Liver (tissue), 9 donors: ENCODE measurements around the gene ELF4. TPM values are rescaled to one million over a fixed set of nuclear protein-coding genes. Genes with fewer than 3 reads are reported as not detected.

ENCODE experiments used
- DNase-seq: peaks from one replicate; pipeline ENCODE4 v3.0.0-alpha.2; 2017; ENCODE audit warnings: low spot score
- H3K27ac ChIP-seq, 2 donors: one replicate each; pipeline ENCODE4 v1.7.0; 2013; ENCODE audit warnings: inconsistent platforms in 2 of 2, low read length in 2 of 2, control low read depth in 1 of 2, low read depth in 1 of 2, mild to moderate bottlenecking in 1 of 2
- H3K27me3 ChIP-seq, 4 donors: one replicate each; pipeline versions ENCODE4 v1.6.1 to v1.7.0; 2013; ENCODE audit warnings: low read length in 3 of 4, inconsistent platforms in 1 of 4, mild to moderate bottlenecking in 1 of 4, moderate library complexity in 1 of 4; ENCODE audit not compliant: control insufficient read depth in 4 of 4, insufficient read depth in 4 of 4
- H3K36me3 ChIP-seq, 4 donors: one replicate each; pipeline versions ENCODE4 v1.6.1 to v1.7.0; 2013; ENCODE audit warnings: low read length in 3 of 4, mild to moderate bottlenecking in 3 of 4, low read depth in 1 of 4, moderate library complexity in 1 of 4; ENCODE audit not compliant: control insufficient read depth in 4 of 4, insufficient read depth in 3 of 4
- H3K4me1 ChIP-seq, 4 donors: one replicate each; pipeline versions ENCODE4 v1.6.1 to v1.7.0; 2013; ENCODE audit warnings: low read length in 3 of 4, mild to moderate bottlenecking in 3 of 4, moderate library complexity in 1 of 4; ENCODE audit not compliant: control insufficient read depth in 4 of 4, insufficient read depth in 4 of 4
- H3K4me3 ChIP-seq, 3 donors: one replicate each; pipeline versions ENCODE4 v1.6.1 to v1.7.0; 2013; ENCODE audit warnings: low read length in 3 of 3, control low read depth in 1 of 3, low read depth in 1 of 3, mild to moderate bottlenecking in 1 of 3
- H3K9ac ChIP-seq, 2 donors: one replicate each; pipeline ENCODE4 v1.7.0; 2013; ENCODE audit warnings: low read length in 2 of 2, mild to moderate bottlenecking in 2 of 2, moderate library complexity in 2 of 2, control low read depth in 1 of 2, low read depth in 1 of 2
- H3K9me3 ChIP-seq, 4 donors: one replicate each; pipeline versions ENCODE4 v1.6.1 to v1.7.0; 2013; ENCODE audit warnings: low read length in 3 of 4; ENCODE audit not compliant: control insufficient read depth in 4 of 4
- EGR1 ChIP-seq, 2 donors: IDR thresholded peaks; 2 replicates each; pipeline ENCODE4 v1.6.1; 2016 to 2018; ENCODE audit warnings: antibody characterized with exemption in 2 of 2, low read depth in 2 of 2
- FOXA1 ChIP-seq: IDR thresholded peaks from 2 replicates; pipeline ENCODE4 v1.6.1; 2016; ENCODE audit warnings: antibody characterized with exemption
- FOXA2 ChIP-seq: IDR thresholded peaks from 2 replicates; pipeline ENCODE4 v1.6.1; 2016; ENCODE audit warnings: antibody characterized with exemption
- GABPA ChIP-seq, 2 donors: IDR thresholded peaks in 1 of 2; conservative IDR thresholded peaks in 1 of 2; 2 replicates each; pipeline ENCODE4 v1.6.1; 2016; ENCODE audit warnings: antibody characterized with exemption in 2 of 2, mild to moderate bottlenecking in 1 of 2, moderate library complexity in 1 of 2
- HNF4A ChIP-seq, 2 donors: conservative IDR thresholded peaks; 2 replicates each; pipeline ENCODE4 v1.6.1; 2016; ENCODE audit warnings: antibody characterized with exemption in 2 of 2, mild to moderate bottlenecking in 2 of 2
- HNF4G ChIP-seq: IDR thresholded peaks from 2 replicates; pipeline ENCODE4 v1.6.1; 2016; ENCODE audit warnings: antibody characterized with exemption
- JUND ChIP-seq, 2 donors: IDR thresholded peaks; 2 replicates each; pipeline ENCODE4 v1.6.1; 2016; ENCODE audit warnings: antibody characterized with exemption in 2 of 2
- NR2F2 ChIP-seq: IDR thresholded peaks from 2 replicates; pipeline ENCODE4 v1.6.1; 2016; ENCODE audit warnings: antibody characterized with exemption
- RAD21 ChIP-seq, 2 donors: IDR thresholded peaks; 2 replicates each; pipeline ENCODE4 v1.6.1; 2016; ENCODE audit warnings: antibody characterized with exemption in 2 of 2, mild to moderate bottlenecking in 2 of 2
- RXRA ChIP-seq, 2 donors: IDR thresholded peaks; 2 replicates each; pipeline ENCODE4 v1.6.1; 2017 to 2018; ENCODE audit warnings: antibody characterized with exemption in 2 of 2, mild to moderate bottlenecking in 1 of 2
- TAF1 ChIP-seq: conservative IDR thresholded peaks from 2 replicates; pipeline ENCODE4 v1.6.1; 2016; ENCODE audit warnings: antibody characterized with exemption, mild to moderate bottlenecking
- YY1 ChIP-seq: IDR thresholded peaks from 2 replicates; pipeline ENCODE4 v1.6.1; 2016; ENCODE audit warnings: antibody characterized with exemption, mild to moderate bottlenecking
- WGBS: extraction: QIAGEN DNeasy Blood & Tissue Kit; methylation state at CpG from one replicate; pipeline ENCODE4 v1.1.7; 2013; 5-methylcytosine and 5-hydroxymethylcytosine counted together
- polyA plus RNA-seq, 2 donors: library from polyadenylated mRNA; stranded (reverse) in 1 of 2; unstranded in 1 of 2; fragments of 200-250 nt in 1 of 2; fragments of >200 nt in 1 of 2; fragmentation: Nextera tagmentation in 1 of 2; extraction: Ambion mirVana in 1 of 2; gene quantifications; one replicate each; pipeline versions ENCODE4 v1.2.1 to v1.2.3, GENCODE V29; 2013 to 2015
- total RNA-seq, 2 donors: library from RNA; depleted of rRNA; stranded (reverse); fragments of >200 nt; gene quantifications; one replicate each; pipeline ENCODE4 v1.2.3, GENCODE V29; 2014
- TF ChIP-seq, protein P1 (sequence below): IDR thresholded peaks from 2 replicates; pipeline ENCODE4 v1.6.1; 2016; ENCODE audit warnings: antibody characterized with exemption, mild to moderate bottlenecking
- TF ChIP-seq, protein P2 (sequence below): IDR thresholded peaks from 2 replicates; pipeline ENCODE4 v1.6.1; 2016; ENCODE audit warnings: antibody characterized with exemption
- TF ChIP-seq, protein P3 (sequence below): IDR thresholded peaks from 2 replicates; pipeline ENCODE4 v1.6.1; 2016; ENCODE audit warnings: antibody characterized with exemption
- TF ChIP-seq, protein P4 (sequence below): fragments of 150-350 bp; IDR thresholded peaks from 2 replicates; pipeline ENCODE4 v1.5.1; 2017; ENCODE audit warnings: improper control_type of control experiment, low read depth, low read length; ENCODE audit not compliant: missing input control
- donor health status: healthy.
- donor health status: healthy.
- donor health status: healthy.
- donor health status: healthy.
- donor health status: healthy.

The ELF4 gene
- total and polyA plus RNA-seq, 4 donors, result 0.35 to 4.7 (median 1.5) TPM

GRCh38 chrX:130055899-130056298, 54.4 kb downstream of the ELF4 start (continued):
- TF ChIP-seq, protein P1, sequence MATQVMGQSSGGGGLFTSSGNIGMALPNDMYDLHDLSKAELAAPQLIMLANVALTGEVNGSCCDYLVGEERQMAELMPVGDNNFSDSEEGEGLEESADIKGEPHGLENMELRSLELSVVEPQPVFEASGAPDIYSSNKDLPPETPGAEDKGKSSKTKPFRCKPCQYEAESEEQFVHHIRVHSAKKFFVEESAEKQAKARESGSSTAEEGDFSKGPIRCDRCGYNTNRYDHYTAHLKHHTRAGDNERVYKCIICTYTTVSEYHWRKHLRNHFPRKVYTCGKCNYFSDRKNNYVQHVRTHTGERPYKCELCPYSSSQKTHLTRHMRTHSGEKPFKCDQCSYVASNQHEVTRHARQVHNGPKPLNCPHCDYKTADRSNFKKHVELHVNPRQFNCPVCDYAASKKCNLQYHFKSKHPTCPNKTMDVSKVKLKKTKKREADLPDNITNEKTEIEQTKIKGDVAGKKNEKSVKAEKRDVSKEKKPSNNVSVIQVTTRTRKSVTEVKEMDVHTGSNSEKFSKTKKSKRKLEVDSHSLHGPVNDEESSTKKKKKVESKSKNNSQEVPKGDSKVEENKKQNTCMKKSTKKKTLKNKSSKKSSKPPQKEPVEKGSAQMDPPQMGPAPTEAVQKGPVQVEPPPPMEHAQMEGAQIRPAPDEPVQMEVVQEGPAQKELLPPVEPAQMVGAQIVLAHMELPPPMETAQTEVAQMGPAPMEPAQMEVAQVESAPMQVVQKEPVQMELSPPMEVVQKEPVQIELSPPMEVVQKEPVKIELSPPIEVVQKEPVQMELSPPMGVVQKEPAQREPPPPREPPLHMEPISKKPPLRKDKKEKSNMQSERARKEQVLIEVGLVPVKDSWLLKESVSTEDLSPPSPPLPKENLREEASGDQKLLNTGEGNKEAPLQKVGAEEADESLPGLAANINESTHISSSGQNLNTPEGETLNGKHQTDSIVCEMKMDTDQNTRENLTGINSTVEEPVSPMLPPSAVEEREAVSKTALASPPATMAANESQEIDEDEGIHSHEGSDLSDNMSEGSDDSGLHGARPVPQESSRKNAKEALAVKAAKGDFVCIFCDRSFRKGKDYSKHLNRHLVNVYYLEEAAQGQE, result no peak
- TF ChIP-seq RAD21 (IDR thresholded peaks at IDR 0.05) (no peak), FOXA2 (no peak), JUND (IDR thresholded peaks at IDR 0.05) (no peak)

DNA sequence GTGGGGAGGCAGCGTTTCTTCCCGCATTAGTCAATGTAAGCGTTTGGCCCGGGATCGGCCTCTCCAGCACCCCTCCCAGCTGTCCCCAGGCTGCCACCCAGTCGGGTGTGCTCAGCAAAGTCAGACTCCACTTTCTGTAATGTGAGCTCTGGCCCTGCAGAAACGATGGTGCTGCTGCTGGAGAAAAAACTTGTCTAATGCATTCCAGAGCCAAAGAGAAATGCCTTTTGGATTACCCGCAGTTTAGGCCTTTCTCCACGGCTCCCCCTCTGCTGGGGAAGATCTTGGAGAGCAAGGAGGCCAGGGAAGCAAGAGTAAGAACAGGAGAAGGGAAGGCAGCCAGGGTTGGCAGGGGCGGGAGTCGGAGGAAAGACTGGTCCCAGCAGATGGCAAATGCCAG, 55.2 kb downstream of the ELF4 start:
- Histone ChIP-seq H3K36me3 (peaks cover 3 to 22% (median 16%) of the 10 kb centered on the region in 4 donors), H3K9me3 (no peaks in the 10 kb centered on the region), H3K9ac (no peak overlapping the region), H3K27me3 (no peaks in the 10 kb centered on the region), H3K27ac (no peak overlapping the region), H3K4me1 (no peaks in the 10 kb centered on the region), H3K4me3 (no peak overlapping the region)
- 85% methylated on average over 11 of the region's 11 CpGs for WGBS
- TF ChIP-seq RAD21 (IDR thresholded peaks at IDR 0.05) (no peak), TAF1 (no peak), JUND (IDR thresholded peaks at IDR 0.05) (no peak), YY1 (no peak), FOXA2 (no peak), HNF4G (no peak), FOXA1 (no peak), NR2F2 (no peak), HNF4A (conservative IDR thresholded peaks at IDR 0.05) (no peak), GABPA (IDR thresholded peaks at IDR 0.05 in 1 of 2, conservative IDR thresholded peaks at IDR 0.05 in 1 of 2) (no peak), RXRA (IDR thresholded peaks at IDR 0.05) (no peak)
- TF ChIP-seq, protein P2, sequence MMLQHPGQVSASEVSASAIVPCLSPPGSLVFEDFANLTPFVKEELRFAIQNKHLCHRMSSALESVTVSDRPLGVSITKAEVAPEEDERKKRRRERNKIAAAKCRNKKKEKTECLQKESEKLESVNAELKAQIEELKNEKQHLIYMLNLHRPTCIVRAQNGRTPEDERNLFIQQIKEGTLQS, result no peak
- TF ChIP-seq, protein P3, sequence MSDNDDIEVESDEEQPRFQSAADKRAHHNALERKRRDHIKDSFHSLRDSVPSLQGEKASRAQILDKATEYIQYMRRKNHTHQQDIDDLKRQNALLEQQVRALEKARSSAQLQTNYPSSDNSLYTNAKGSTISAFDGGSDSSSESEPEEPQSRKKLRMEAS, result no peak
- TF ChIP-seq, protein P1, result no peak
- DNase-seq, result no peak

- H3K4me1 ChIP-seq, result no peaks in the 10 kb centered on the region
- no peak for DNase-seq
- H3K36me3 ChIP-seq, result peaks cover 3 to 29% (median 17%) of the 10 kb centered on the region in 4 donors
- no peak overlapping the region for H3K27ac ChIP-seq
- H3K4me3 ChIP-seq, result no peak overlapping the region
- H3K27me3 ChIP-seq, result no peaks in the 10 kb centered on the region
- WGBS, result 94% methylated on average over 10 of the region's 10 CpGs
- H3K9me3 ChIP-seq, result peaks cover 0 to 4% (median 0%) of the 10 kb centered on the region in 4 donors
- no peak overlapping the region for H3K9ac ChIP-seq
- TF ChIP-seq, protein P4, sequence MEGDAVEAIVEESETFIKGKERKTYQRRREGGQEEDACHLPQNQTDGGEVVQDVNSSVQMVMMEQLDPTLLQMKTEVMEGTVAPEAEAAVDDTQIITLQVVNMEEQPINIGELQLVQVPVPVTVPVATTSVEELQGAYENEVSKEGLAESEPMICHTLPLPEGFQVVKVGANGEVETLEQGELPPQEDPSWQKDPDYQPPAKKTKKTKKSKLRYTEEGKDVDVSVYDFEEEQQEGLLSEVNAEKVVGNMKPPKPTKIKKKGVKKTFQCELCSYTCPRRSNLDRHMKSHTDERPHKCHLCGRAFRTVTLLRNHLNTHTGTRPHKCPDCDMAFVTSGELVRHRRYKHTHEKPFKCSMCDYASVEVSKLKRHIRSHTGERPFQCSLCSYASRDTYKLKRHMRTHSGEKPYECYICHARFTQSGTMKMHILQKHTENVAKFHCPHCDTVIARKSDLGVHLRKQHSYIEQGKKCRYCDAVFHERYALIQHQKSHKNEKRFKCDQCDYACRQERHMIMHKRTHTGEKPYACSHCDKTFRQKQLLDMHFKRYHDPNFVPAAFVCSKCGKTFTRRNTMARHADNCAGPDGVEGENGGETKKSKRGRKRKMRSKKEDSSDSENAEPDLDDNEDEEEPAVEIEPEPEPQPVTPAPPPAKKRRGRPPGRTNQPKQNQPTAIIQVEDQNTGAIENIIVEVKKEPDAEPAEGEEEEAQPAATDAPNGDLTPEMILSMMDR, result no peak
- TF ChIP-seq HNF4G (no peak), EGR1 (IDR thresholded peaks at IDR 0.05; ENCODE audit: low read depth in 2 of 2) (no peak), GABPA (IDR thresholded peaks at IDR 0.05 in 1 of 2, conservative IDR thresholded peaks at IDR 0.05 in 1 of 2) (no peak), NR2F2 (no peak), HNF4A (conservative IDR thresholded peaks at IDR 0.05) (no peak), YY1 (no peak), RAD21 (IDR thresholded peaks at IDR 0.05) (no peak)
- TF ChIP-seq, protein P1, result no peak
- TF ChIP-seq, protein P3, result no peak
These were observed 57.1 kb downstream of the ELF4 start for GRCh38 chrX:130053236-130053635.
